Measurements from ENCODE around the gene GGA2.
"Not testable (repeated sequence)": the region's sequence is repeated elsewhere in the genome, so short reads cannot be mapped to it uniquely, and the experiment has no call there.

Gene GGA2

GRCh38 chr16:23465179-23465578 lies 45.1 kb downstream of the GGA2 start:
- in situ Hi-C loops (cut with MboI; ENCODE audit: low sequenced_read_pairs, unreplicated experiment): no loop called here
- TF ChIP-seq CTCF (IDR thresholded peaks at IDR 0.05; ENCODE audit: borderline replicate concordance, control extremely low read depth, extremely low read depth, insufficient read depth, missing control alignments): no peak
- no peak for DNase-seq (ENCODE audit: low spot score)

- in situ Hi-C loops (cut with MboI; ENCODE audit: low sequenced_read_pairs, unreplicated experiment): no loop called here
- no peak for DNase-seq (ENCODE audit: low spot score)
- no peak for TF ChIP-seq CTCF (IDR thresholded peaks at IDR 0.05; ENCODE audit: borderline replicate concordance, control extremely low read depth, extremely low read depth, insufficient read depth, missing control alignments)
Measured at GRCh38 chr16:23464196-23464595, 46.1 kb downstream of the GGA2 start.

- in situ Hi-C loops (cut with MboI; ENCODE audit: low sequenced_read_pairs, unreplicated experiment); DNase-seq (ENCODE audit: low spot score): not testable (repeated sequence)
Measured at GRCh38 chr16:23462994-23463393, 47.3 kb downstream of the GGA2 start.

GRCh38 chr16:23453338-23454052 lies 56.8 kb downstream of the GGA2 start:
- in situ Hi-C loops (cut with MboI; ENCODE audit: low sequenced_read_pairs, unreplicated experiment): no loop called here
- no peak for TF ChIP-seq CTCF (IDR thresholded peaks at IDR 0.05; ENCODE audit: borderline replicate concordance, control extremely low read depth, extremely low read depth, insufficient read depth, missing control alignments)
- no peak for DNase-seq (ENCODE audit: low spot score)

GRCh38 chr16:23452572-23453337 lies 57.5 kb downstream of the GGA2 start, which contains the start of gene COG7:
Gene COG7, minus strand, starts transcription at chr16:23453189. Its CDS starts 195 bp downstream, at chr16:23452994.
- DNase-seq (ENCODE audit: low spot score): peak; percentile 92
- no peak for TF ChIP-seq CTCF (IDR thresholded peaks at IDR 0.05; ENCODE audit: borderline replicate concordance, control extremely low read depth, extremely low read depth, insufficient read depth, missing control alignments)
- in situ Hi-C loops (cut with MboI; ENCODE audit: low sequenced_read_pairs, unreplicated experiment): no loop called here

GRCh38 chr16:23452221-23452571 lies 58.1 kb downstream of the GGA2 start:
- DNase-seq (ENCODE audit: low spot score): no peak
- in situ Hi-C loops (cut with MboI; ENCODE audit: low sequenced_read_pairs, unreplicated experiment): no loop called here
- TF ChIP-seq CTCF (IDR thresholded peaks at IDR 0.05; ENCODE audit: borderline replicate concordance, control extremely low read depth, extremely low read depth, insufficient read depth, missing control alignments): no peak

- DNase-seq (ENCODE audit: low spot score): no peak
- in situ Hi-C loops (cut with MboI; ENCODE audit: low sequenced_read_pairs, unreplicated experiment): loop anchor here (25.0 kb wide), 1 partner anchor 536 kb away; no protein-coding TSS in a partner anchor
- no peak for TF ChIP-seq CTCF (IDR thresholded peaks at IDR 0.05; ENCODE audit: borderline replicate concordance, control extremely low read depth, extremely low read depth, insufficient read depth, missing control alignments)
Measured at GRCh38 chr16:23448392-23448791, 61.9 kb downstream of the GGA2 start.

GRCh38 chr16:23437542-23437941 lies 72.8 kb downstream of the GGA2 start:
- in situ Hi-C loops (cut with MboI; ENCODE audit: low sequenced_read_pairs, unreplicated experiment): loop anchor here (25.0 kb wide), 1 partner anchor 525 kb away; no protein-coding TSS in a partner anchor
- DNase-seq (ENCODE audit: low spot score): not testable (repeated sequence)
